ENCODE measurements around the gene CHRNA4. TPM values are rescaled to one million over a fixed set of nuclear protein-coding genes. Genes with fewer than 3 reads are reported as not detected.

CHRNA4 gene
- total and polyA plus RNA-seq, 7 donors, result 0.01 to 0.41 (median 0.24) TPM; not detected in 4

GRCh38 chr20:63297796-63298572 is 63.2 kb downstream of the CHRNA4 start:
- intact Hi-C loops (cut with DNase I), result no loop called here
- 78 to 85% (median 79%) methylated on average over 13 to 16 of the region's 16 CpGs for WGBS, 3 donors

GRCh38 chr20:63297371-63297781 is 63.8 kb downstream of the CHRNA4 start:
- H3K4me3 ChIP-seq, result no peak overlapping the region
- H3K27me3 ChIP-seq (ENCODE audit: insufficient read depth in 3 of 3, low read length in 2 of 3), result peaks cover 0 to 73% (median 24%) of the 10 kb centered on the region in 3 donors
- H3K36me3 ChIP-seq (ENCODE audit: insufficient read depth in 1 of 2, low read depth in 1 of 2), result no peaks in the 10 kb centered on the region
- no peak overlapping the region for H3K27ac ChIP-seq
- 53 to 62% (median 53%) methylated on average over 8 to 11 of the region's 11 CpGs for WGBS, 3 donors
- peaks cover 16% of the 10 kb centered on the region for H3K9me3 ChIP-seq
- ATAC-seq (no peak), DNase-seq (no peak)
- intact Hi-C loops (cut with DNase I), result no loop called here
- no peak for TF ChIP-seq CTCF (IDR thresholded peaks at IDR 0.05)
- no peaks in the 10 kb centered on the region for H3K4me1 ChIP-seq

More at GRCh38 chr20:63297796-63298572, 63.2 kb downstream of the CHRNA4 start:
- DNase-seq (no peak), ATAC-seq (no peak)
- peaks cover 0 to 72% (median 24%) of the 10 kb centered on the region in 3 donors for H3K27me3 ChIP-seq (ENCODE audit: insufficient read depth in 3 of 3, low read length in 2 of 3)
- no peak overlapping the region for H3K4me3 ChIP-seq
- no peak overlapping the region for H3K27ac ChIP-seq
- H3K36me3 ChIP-seq (ENCODE audit: insufficient read depth in 1 of 2, low read depth in 1 of 2), result no peaks in the 10 kb centered on the region
- no peaks in the 10 kb centered on the region for H3K4me1 ChIP-seq
- H3K9me3 ChIP-seq, result peaks cover 18% of the 10 kb centered on the region
- TF ChIP-seq CTCF (IDR thresholded peaks at IDR 0.05), result no peak

- no peak for ATAC-seq
- Histone ChIP-seq H3K9me3 (peaks cover 9% of the 10 kb centered on the region), H3K27me3 (ENCODE audit: insufficient read depth in 3 of 3, low read length in 2 of 3) (peaks cover 0 to 75% (median 24%) of the 10 kb centered on the region in 3 donors), H3K36me3 (ENCODE audit: insufficient read depth in 1 of 2, low read depth in 1 of 2) (no peaks in the 10 kb centered on the region), H3K27ac (no peak overlapping the region), H3K4me1 (no peaks in the 10 kb centered on the region), H3K4me3 (no peak overlapping the region)
- WGBS, 3 donors, result 13 to 26% (median 20%) methylated on average over 18 of the region's 18 CpGs
- no peak for DNase-seq
- intact Hi-C loops (cut with DNase I), result no loop called here
- no peak for TF ChIP-seq CTCF (IDR thresholded peaks at IDR 0.05)
Observed at GRCh38 chr20:63296531-63297299, 64.4 kb downstream of the CHRNA4 start.

GRCh38 chr20:63295846-63296245 is 65.3 kb downstream of the CHRNA4 start:
- Histone ChIP-seq H3K4me1 (no peaks in the 10 kb centered on the region), H3K4me3 (no peak overlapping the region), H3K36me3 (ENCODE audit: insufficient read depth in 1 of 2, low read depth in 1 of 2) (no peaks in the 10 kb centered on the region), H3K9me3 (peaks cover under 1% of the 10 kb centered on the region), H3K27ac (no peak overlapping the region), H3K27me3 (ENCODE audit: insufficient read depth in 3 of 3, low read length in 2 of 3) (peaks cover 0 to 67% (median 23%) of the 10 kb centered on the region in 3 donors)
- ATAC-seq, result no peak
- intact Hi-C loops (cut with DNase I), result no loop called here
- no peak for DNase-seq
- no peak for TF ChIP-seq CTCF (IDR thresholded peaks at IDR 0.05)
- WGBS, 3 donors, result 38 to 55% (median 41%) methylated on average over 20 of the region's 20 CpGs

All from psoas muscle (tissue), 8 donors.